Mammary epithelial cell (primary cell): Measurements from ENCODE around the gene CCL1.

Experiments
- EZH2 ChIP-seq: IDR thresholded peaks from 2 replicates; pipeline ENCODE4 v1.6.1; 2012; ENCODE audit warnings: low read length, inconsistent platforms, borderline replicate concordance
- TF ChIP-seq, protein P1 (sequence below), 2 donors: IDR thresholded peaks in 1 of 2; conservative IDR thresholded peaks in 1 of 2; 2 replicates each; pipeline ENCODE4 v1.5.1; 2011 to 2012; ENCODE audit warnings: inconsistent platforms in 2 of 2, low read length in 2 of 2, mild to moderate bottlenecking in 2 of 2, control low read depth in 1 of 2, low read depth in 1 of 2; ENCODE audit not compliant: insufficient read depth in 1 of 2; ENCODE audit errors: extremely low read depth in 1 of 2

DNA sequence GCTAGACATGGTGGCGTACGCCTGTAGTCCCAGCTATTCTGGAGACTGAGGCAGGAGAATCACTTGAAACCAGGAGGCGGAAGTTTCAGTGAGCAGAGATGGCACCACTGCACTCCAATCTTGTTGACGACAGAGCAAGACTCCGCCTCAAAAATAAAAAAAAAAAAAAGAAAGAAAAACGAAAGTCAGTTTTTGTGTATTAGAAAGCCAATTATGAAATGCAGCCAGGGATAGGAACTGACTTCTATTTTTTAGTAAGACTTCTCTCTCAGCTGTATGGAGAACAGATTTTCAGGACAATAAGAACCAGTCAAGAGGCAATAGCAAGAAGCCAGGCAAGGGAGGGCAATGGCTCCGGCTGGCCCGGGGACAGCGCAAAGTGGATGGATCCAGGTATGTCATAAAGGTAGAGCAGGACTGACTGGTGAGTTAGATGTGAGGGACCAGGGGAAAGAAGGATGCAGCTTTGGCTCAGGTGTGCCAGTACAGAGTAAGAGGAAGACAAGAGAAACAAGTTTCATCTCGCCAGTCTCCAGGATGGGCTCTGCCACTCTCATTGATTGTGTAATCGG is 12.5 kb upstream of the CCL1 start:
- TF ChIP-seq, protein P1, sequence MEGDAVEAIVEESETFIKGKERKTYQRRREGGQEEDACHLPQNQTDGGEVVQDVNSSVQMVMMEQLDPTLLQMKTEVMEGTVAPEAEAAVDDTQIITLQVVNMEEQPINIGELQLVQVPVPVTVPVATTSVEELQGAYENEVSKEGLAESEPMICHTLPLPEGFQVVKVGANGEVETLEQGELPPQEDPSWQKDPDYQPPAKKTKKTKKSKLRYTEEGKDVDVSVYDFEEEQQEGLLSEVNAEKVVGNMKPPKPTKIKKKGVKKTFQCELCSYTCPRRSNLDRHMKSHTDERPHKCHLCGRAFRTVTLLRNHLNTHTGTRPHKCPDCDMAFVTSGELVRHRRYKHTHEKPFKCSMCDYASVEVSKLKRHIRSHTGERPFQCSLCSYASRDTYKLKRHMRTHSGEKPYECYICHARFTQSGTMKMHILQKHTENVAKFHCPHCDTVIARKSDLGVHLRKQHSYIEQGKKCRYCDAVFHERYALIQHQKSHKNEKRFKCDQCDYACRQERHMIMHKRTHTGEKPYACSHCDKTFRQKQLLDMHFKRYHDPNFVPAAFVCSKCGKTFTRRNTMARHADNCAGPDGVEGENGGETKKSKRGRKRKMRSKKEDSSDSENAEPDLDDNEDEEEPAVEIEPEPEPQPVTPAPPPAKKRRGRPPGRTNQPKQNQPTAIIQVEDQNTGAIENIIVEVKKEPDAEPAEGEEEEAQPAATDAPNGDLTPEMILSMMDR (conservative IDR thresholded peaks at IDR 0.05 in 1 of 2, IDR thresholded peaks at IDR 0.05 in 1 of 2; ENCODE audit: extremely low read depth in 1 of 2, insufficient read depth in 1 of 2, low read depth in 1 of 2, low read length in 2 of 2), result no peak
- TF ChIP-seq EZH2, result no peak
